Activated CD4-positive, alpha-beta T cell treated with anti-CD3 and anti-CD28 coated beads for 1 hour (primary cell): ENCODE results near the gene PCP2.

Experiments
- DNase-seq: peaks from one replicate; pipeline ENCODE4 v3.0.0-alpha.2; 2020

PCP2 gene

GRCh38 chr19:7638802-7639465 is 5.4 kb upstream of the PCP2 start:
- no peak for DNase-seq

DNA sequence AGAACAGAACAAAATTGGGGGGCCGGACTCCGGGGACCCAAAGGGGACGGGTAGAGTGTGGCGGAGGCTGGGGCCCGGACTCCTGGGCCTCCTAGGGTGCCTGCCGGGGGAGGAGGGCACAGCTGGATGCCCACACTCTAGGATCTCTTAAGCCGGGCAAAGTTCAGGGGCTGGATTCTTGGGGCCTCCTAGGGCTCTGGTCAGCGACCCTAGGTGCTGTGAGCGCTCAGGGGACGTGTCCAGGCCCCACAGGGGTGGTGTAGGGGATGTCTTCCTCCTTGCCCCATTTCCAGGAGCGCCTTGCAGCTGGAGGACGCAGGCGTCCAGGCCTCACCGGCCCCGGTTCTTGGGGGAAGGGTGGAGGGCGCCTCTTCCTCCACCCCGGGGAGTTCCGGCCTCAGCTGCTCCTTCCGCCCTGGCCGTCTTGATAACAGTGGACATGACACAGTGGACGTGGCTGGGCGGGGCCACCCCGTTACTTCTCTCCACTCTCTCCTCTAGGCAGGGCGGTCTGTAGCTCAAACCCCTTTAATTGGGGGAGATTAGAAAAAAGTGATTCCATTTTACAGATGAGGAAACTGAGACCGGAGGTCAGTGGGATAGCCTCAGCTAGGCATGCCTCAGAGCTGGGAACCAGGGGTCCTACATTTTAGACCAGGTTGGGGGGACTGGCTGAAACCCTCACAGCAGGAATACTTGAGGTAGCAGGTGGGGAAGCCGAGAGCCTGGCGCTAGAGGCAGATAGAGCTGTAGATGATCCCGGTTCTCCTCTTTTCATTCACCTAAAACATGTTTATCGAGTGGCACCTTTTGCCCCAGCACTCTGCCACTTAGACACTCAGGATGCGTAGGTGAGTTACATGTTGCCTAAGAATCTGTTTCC is 4.1 kb upstream of the PCP2 start:
- DNase-seq = no peak

GRCh38 chr19:7636691-7637373 is 3.3 kb upstream of the PCP2 start, which contains the start of gene STXBP2:
TSS of gene STXBP2 (plus strand) at chr19:7637110. CDS start at chr19:7637150, 40 bp downstream.
- peak; percentile 89 for DNase-seq

DNA sequence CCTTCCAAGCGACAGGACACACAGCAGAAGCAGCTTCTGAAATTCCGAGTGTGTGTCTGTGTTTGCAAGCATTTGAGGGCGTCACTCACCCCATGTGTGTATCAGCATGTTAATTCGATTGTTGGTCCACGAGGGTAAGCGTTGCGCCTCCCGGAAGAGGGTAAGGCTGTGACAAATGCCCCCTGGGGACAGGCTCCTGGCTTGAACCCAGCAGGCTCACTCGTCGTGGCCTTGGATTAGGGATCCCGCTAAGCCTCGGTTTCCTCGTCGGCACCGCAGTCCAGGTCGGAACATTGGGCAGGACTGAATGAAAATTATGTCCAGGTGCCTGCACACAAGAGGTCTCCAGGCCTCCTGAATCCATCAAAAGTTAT is 2.8 kb upstream of the PCP2 start:
- no peak for DNase-seq

GRCh38 chr19:7635670-7636069 is 2.2 kb upstream of the PCP2 start:
- no peak for DNase-seq

DNA sequence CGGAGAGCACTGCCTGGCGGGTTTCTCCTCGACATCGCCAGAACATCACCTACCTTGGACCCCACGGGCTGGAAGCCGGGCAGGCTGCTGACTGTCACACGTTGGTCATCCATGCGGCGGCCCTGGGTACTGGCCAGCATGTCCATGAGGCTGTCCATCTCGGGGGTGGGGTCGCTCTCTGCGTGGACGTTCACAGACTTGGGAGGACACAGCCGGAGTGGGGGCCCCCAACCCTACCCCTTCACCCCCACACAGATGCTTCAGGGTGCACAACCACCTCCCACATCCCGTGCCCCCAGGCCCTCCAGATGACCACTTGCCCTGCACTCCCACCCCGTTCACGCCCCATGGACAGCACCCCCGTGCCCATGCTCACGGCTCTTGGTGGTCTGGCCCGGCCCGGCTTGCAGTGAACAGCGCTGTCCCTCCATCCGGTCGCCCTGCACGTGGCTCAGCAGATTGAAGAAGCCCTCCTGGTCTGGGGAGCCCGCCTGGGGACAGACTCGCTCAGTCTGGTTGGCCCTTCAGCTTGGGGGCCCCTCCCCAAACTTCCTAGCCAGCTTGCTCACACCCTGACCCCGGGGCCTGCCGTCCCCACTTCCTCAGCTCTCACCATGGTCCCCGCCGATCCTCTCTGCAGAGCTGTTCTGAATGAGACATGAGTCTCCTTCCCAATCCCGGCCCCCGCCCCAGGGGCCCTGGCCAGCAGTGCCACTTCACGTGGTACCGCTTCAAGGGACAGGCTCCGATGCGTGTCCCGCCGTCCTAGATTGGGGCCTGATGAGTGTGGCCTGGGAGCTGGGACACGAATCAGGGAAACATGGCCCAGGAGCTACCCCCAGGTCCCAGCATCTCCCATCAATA is 947 bp downstream of the PCP2 start:
- no peak for DNase-seq

GRCh38 chr19:7631577-7631976 is 1.9 kb downstream of the PCP2 start:
- DNase-seq = no peak

- DNase-seq = peak; percentile 92
Observed at GRCh38 chr19:7629347-7630054, 4.0 kb downstream of the PCP2 start, which contains the start of the genes PET100 and XAB2. TSS of gene PET100 (plus strand) at chr19:7629793. CDS start at chr19:7629834, 41 bp downstream. TSS of gene XAB2 (minus strand) at chr19:7629545. CDS start at chr19:7629527, 18 bp downstream.

DNA sequence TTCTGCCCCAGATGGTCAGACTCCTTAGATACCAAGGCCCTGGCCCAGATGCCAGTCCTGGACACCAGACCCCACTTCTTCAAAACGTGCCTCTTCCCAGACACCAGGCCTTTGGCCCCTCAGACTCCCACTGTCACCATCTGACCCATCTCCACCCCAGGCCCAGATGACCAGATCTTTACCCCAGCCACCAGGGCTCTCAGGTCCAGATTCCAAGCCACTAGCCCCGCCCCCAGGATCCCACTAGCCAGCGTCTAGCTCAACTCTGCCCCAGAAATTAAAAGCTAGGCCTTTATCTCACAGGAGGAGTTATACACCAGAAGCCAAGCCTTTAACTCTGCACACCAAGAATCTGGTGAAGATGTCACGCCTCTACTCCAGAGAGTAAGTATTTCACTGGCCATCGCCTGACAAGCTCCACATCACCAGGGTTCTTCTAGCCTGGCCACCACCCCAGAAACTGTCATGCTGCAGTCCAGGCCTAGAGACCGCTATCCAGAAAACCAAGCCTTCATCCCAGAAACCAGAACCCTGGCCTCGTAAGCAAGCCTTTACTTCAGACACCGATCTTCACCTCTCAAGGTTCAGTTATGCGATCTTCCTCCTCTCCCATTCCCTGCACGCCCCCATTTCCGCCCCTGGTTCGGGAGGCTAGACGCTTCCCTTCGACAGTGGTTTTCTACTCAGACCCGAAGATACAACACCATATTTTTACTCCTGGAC is 4.8 kb downstream of the PCP2 start:
- no peak for DNase-seq

DNA sequence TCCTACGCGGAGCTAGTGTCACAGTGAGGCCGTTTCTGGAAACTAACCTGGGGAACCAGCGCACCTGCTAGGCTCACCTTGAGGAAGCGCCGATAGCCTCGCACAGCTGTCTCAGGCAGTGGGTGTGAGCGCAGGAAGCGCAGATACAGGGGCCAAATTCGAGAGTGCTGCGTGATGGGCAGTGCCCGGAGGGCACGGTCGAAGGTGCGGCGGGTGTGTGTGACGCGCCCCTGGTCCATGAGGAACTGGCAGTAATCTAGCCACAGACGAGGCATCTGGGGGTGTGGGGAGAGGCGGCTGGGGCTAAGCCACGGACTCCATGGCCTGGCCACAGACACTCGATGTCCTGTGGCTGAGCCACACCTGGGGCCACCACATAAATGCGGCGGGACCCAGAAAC is 6.4 kb downstream of the PCP2 start:
- DNase-seq = no peak

- DNase-seq = no peak
Observed at GRCh38 chr19:7625763-7626372, 7.7 kb downstream of the PCP2 start.

- no peak for DNase-seq
Observed at GRCh38 chr19:7624810-7625209, 8.7 kb downstream of the PCP2 start.

GRCh38 chr19:7623725-7624603 is 9.6 kb downstream of the PCP2 start:
- DNase-seq = no peak

GRCh38 chr19:7622933-7623685 is 10.4 kb downstream of the PCP2 start:
- DNase-seq = no peak

GRCh38 chr19:7620442-7621412 is 12.8 kb downstream of the PCP2 start:
- DNase-seq = no peak

DNA sequence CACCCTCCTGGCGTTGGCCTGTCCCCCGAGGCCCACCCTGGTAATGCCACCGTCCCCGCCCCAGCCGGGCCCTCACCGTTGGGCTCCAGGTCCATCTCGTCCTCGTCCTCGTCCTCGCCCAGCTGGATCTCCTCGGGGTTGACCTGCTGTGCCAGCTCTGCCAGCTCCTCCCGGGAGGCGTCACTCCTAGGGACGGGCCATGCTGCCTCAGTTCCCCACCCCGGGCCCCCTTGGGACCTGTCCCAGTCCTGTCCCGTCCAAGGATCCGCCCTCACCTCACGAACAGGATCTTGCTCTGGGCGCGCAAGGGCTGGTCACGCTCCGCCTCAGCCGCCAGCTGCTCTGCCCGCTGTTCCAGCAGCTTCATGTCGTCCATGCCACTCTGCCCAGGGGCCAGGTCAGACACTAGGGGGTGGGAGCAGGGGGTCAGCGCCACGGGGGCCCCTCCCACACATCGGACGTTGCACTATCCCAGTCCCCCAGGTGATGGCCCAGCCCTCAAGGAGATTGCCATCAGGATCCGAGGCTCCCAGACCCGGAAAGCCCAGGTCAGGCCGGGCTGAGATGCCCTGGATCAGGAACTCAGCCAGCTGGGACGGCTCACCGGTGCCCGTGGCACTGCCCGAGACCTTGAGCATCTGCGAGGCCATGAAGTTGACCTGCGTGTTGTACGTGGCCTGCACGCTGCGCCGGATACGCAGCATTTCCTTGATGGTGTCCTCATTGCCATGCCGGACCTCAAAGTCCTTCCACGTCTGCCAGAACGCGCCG is 13.7 kb downstream of the PCP2 start:
- DNase-seq = no peak
